Stimulated activated CD8-positive, alpha-beta memory T cell treated with anti-CD3 and anti-CD28 coated beads, Interleukin-15, amount 100 ng/mL, for 48 hours (primary cell): ENCODE measurements around the gene CREB3.

Experiments used
- DNase-seq, 2 donors: peaks; one replicate each; pipeline ENCODE4 v3.0.0-alpha.2; 2020; ENCODE audit warnings: low read depth in 2 of 2

CREB3 gene

GRCh38 chr9:35702696-35703095 lies 29.8 kb upstream of the CREB3 start:
- no peak for DNase-seq

GRCh38 chr9:35703906-35704672 lies 28.4 kb upstream of the CREB3 start:
- no peak for DNase-seq

DNA sequence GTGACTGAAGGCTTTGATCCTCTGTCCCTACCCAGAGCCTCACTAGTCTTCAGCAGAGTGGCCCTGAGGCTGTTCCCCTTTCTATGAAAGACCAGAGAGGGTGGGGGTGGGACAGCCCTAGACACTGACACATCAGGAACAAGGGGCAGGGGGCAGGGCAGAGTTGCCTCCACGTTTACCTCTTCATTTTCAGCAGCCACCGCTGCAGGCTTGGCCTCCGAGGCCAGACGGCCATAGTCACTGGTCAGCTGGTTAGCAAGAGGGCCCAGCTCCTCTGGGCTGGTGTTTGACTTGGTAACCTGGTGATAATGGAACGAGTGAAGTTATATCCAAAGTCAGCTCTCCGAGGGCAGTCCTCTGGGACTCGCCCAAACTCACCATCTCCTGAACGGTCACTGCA lies 27.1 kb upstream of the CREB3 start:
- no peak for DNase-seq

- DNase-seq, result no peak
Observed at GRCh38 chr9:35705836-35706430, 26.5 kb upstream of the CREB3 start.

DNA sequence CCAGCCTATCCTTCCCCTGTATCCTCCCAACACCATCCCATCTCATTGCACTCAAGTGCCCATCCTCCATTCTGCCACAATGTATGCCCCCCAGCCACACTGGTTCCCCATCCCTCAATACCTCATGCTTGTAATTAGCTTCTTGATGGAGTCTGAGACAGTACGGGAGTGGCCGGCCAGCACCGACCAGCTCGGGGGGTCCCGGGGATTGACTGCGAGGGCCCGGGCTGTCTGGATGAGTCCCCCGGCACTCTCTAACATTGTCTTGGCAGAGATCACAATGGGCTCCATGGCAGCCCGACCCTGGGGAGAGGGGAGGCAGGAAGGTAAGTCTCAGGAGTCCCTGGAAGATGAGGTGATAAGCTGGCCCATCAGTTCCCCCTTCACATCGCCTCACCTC lies 25.5 kb upstream of the CREB3 start:
- DNase-seq, result no peak

GRCh38 chr9:35708146-35708545 lies 24.3 kb upstream of the CREB3 start:
- DNase-seq, result no peak

- DNase-seq, result no peak
Observed at GRCh38 chr9:35710818-35711500, 21.5 kb upstream of the CREB3 start.

DNA sequence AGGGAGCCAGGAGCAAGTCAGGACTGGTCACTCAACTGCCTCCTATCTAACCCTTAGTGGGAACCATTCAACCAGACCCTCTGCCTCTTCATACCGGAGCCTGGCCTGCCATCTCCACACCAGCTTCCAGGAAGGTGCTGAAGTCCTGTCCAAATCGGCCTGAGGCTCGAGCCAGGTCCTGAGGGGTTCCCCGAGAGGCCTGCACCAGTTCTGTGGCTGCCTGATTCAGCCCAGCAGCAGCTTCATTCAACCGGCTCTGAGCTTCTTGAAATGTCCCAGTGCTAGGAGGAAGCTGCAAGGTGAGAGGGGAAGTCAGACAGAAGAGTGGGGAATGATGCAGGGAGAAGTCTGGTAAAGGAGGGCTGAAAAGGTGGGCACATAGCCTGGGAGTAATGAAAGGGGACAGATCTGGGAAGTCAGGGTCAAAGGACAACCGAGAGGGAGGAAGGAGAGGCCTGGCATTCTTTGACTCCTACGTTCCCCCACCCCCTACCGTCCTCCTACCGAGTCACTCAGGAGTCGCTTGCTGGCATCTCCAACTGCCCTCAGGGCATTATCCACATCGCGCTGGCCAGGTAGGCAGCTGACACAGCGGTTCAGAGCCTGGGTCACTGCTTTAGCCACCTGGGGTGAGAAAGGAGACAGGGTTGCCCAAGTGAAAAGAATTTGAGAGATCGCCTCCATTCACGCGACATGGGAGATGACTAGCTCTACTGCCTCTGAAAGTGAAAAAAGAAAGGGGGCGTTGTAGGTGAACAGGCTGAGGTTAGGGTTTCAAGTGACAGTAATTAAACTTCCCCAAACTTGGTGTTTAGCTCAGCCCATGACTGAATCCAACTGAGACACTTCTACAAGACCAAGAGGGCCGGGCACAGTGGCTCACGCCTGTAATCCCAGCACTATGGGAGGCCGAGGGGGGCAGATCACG lies 20.7 kb upstream of the CREB3 start:
- no peak for DNase-seq

- DNase-seq, result no peak
Observed at GRCh38 chr9:35712762-35713400, 19.6 kb upstream of the CREB3 start.

- DNase-seq, result no peak
Observed at GRCh38 chr9:35713578-35713977, 18.9 kb upstream of the CREB3 start.

DNA sequence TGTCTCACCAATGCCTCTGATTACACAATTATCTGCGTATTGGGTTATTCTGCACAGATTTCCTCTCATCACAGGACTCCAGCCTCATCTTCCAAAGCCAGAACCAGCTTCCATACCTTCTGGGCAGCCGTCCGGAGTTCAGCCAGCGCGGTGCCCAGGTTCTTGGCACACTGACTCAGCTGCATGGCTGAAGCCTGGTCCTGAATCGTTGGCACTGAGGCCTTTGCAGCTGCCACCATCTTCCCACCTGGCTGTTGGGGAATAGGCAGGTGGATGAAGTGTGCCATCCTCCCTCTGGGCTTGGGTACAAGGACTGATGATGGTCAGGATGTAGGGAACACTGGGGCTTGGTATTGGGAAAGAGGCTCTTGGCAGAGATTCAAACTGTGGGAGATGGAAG lies 18.3 kb upstream of the CREB3 start:
- DNase-seq, result no peak

DNA sequence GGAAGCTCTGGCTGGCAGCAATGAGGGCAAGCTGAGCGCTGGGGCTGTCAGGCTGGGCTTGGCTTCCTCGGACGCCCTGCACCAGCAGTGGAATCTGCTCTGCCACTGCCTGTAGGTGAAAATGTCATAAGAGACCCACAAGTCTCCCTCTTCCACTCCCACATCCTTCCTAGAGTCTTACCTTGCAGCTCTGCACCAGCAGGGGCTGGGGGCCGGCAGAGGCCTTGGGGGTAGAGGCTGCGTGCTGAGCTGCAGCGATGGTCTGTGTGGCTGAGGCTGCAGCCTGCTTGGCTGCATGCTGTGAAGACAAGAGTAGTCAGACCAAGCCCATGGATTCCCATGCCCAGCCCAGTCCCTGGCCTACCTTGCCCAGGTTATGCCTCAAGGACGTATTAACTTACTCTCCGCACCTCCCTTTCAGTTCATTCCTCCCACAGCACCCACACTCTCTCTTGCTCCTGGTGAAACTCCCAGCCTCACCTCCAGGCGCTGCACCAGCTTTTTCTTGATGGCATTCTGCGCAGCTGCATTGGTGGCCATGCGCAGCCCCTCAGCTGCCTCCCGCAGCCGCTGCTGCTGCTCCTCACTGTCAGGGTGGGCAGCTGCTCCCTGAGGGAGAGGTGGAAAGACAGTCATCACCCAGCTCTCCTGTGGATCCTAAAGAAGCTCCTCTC lies 17.8 kb upstream of the CREB3 start:
- no peak for DNase-seq

DNA sequence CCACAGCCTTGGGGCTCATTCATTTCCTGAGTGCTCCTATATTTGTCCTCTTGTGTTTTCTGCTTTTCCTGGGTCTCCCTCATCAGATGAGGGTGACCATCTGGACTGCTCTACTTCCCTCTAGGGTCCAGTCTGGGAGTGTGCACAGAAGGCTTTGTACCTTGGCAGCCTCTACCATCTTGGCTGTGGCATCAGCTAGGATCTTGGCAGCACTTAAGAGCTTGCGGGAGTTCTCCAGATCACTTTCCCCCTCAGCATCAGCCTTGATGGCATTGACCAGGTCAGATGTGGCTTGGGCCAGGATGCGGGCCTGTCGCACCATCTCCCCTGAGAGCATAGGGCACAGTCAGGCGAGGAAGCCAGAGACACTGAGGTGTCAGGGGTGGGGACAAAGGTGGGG lies 16.2 kb upstream of the CREB3 start:
- DNase-seq, result no peak

DNA sequence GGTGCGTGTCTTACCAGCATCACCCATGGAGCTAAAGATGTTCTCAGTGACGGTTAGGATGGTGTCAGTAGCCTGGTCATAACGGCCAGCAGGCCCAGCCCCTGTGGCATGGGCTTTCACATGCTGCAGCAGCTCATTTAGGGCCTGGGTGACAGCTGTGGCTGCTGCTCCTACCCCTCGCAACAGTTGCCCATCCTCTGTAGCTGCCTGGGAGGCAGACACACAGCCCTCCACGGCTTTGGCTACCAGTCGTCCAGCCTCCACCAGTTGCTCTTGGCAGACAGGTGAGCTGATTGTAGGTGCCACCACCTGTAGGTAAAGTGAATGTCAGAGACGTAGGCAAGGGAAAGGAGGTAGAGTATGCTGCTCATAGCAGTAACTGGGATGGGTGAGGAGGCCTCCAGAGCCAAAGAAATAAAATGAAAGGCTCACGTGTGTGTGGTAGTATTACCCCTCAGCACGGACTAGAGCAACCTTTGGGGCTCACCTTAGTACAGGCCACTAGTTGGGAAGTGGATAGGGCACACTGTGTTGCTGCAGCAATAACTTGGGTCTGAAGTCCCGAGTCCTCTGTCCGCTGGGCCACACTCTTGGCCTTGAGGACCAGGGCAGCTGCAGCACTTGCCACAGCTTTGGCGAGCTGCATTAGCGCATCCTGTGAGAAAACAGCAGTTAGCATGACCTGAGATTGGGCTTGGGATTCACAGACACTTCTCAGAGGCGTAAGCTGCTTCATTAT lies 15.2 kb upstream of the CREB3 start:
- no peak for DNase-seq

- no peak for DNase-seq
Observed at GRCh38 chr9:35718721-35719511, 13.6 kb upstream of the CREB3 start.

- no peak for DNase-seq
Observed at GRCh38 chr9:35719546-35719945, 12.9 kb upstream of the CREB3 start.

DNA sequence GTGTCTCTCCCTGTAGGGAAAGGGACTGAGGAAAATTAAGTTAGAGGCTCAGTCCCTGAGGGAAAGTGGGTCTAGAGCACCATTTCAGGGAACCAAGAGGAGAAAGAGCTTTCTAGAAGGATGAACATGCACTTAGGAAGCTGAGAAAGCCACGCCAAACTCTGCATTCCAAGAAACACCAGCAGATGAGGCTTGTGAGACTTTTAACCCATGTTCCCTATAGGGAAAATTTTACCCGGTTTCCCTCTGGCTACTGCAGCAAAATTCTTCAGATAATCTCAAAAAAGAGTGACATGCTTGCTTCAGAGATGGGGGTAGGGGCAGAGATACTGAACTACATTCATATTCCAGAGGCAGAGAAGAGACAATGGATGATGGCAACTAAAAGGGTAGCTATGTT lies 9.0 kb upstream of the CREB3 start:
- DNase-seq, result no peak

DNA sequence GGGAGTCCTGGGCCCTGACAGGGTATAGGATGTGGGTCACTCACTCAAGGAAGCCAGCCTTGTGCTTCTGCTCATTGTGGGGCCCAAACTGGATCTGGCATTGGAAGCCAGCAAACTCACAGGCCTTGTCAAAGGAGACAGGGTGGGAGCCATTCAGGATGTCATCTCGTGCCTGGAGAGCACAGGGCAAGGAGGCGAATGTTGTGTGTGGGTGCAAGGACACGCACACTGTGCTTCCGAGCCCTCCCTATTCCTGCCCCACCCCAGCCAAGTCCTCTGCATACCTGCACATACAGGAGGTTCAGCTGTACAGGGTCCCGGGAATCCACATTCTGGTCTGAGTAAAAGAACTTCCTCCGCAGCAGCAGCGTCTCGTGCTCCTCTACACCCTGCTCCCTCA lies 8.6 kb upstream of the CREB3 start:
- DNase-seq, result no peak

- no peak for DNase-seq
Observed at GRCh38 chr9:35725362-35725761, 7.1 kb upstream of the CREB3 start.
